Ovary (tissue), 3 donors: ENCODE measurements around the gene BICRAL.

ENCODE experiments used
- CTCF ChIP-seq, 3 donors: fragments of 450-650 bp in 2 of 3; fragments of 200-600 bp in 1 of 3; IDR thresholded peaks; one replicate each; pipeline versions ENCODE4 v1.5.1 to v1.8.0; 2016 to 2022; ENCODE audit warnings: antibody characterized with exemption in 3 of 3, mild to moderate bottlenecking in 1 of 3
- EP300 ChIP-seq: sonication (generic); formaldehyde crosslinking; IDR thresholded peaks from one replicate; pipeline ENCODE4 v1.6.1; 2017; ENCODE audit warnings: antibody characterized with exemption
- donor health status: DM: no; HTN: no; CAD: no.

GRCh38 chr6:42748203-42748898 lies 33.5 kb upstream of the BICRAL start:
- TF ChIP-seq CTCF (IDR thresholded peaks at IDR 0.05) (no peak), EP300 (no peak)
